ENCODE data around the gene EN2.

DNA sequence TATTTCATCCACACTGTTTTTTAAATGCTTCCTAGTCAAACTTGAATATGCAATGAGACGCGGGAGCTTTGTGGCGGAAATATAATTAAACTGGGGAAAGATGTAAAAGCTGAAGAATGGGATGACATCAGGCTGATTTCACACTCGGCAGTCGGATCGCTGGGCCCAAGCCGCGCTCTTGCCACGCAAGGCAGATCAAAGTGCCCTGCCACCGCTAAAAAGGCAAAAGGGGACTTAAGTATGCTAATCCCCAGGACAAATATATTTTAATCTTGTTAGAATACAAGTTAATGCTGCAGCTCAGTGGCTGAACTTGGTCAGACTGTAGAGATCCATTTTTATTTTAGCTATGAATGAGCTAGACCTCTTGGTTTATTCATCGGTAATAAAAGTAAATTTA, 13.8 kb downstream of the EN2 start:
- no peak for TF ChIP-seq RCOR1 (IDR thresholded peaks at IDR 0.05; ENCODE audit: low read depth, low read length)
- no peak for TF ChIP-seq NFE2L2 (conservative IDR thresholded peaks at IDR 0.05; ENCODE audit: low read length)
- TF ChIP-seq, protein P1, sequence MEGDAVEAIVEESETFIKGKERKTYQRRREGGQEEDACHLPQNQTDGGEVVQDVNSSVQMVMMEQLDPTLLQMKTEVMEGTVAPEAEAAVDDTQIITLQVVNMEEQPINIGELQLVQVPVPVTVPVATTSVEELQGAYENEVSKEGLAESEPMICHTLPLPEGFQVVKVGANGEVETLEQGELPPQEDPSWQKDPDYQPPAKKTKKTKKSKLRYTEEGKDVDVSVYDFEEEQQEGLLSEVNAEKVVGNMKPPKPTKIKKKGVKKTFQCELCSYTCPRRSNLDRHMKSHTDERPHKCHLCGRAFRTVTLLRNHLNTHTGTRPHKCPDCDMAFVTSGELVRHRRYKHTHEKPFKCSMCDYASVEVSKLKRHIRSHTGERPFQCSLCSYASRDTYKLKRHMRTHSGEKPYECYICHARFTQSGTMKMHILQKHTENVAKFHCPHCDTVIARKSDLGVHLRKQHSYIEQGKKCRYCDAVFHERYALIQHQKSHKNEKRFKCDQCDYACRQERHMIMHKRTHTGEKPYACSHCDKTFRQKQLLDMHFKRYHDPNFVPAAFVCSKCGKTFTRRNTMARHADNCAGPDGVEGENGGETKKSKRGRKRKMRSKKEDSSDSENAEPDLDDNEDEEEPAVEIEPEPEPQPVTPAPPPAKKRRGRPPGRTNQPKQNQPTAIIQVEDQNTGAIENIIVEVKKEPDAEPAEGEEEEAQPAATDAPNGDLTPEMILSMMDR (IDR thresholded peaks at IDR 0.05), result no peak
